Measurements from ENCODE around the gene LGR6. TPM values are rescaled to one million over a fixed set of nuclear protein-coding genes. Genes with fewer than 3 reads are reported as not detected.

The LGR6 gene
- total and polyA plus RNA-seq, 2 experiments from 2014 or later = 0.66 to 0.89 TPM

GRCh38 chr1:202281316-202282024, 87.9 kb downstream of the LGR6 start:
- H3K36me3 ChIP-seq (ENCODE audit: insufficient read depth) = no peaks in the 10 kb centered on the region
- H3K36me3 Mint-ChIP-seq (ENCODE audit: low read depth) = no peaks in the 10 kb centered on the region
- no peaks in the 10 kb centered on the region for H3K9me3 Mint-ChIP-seq
- no peak overlapping the region for H3K4me3 ChIP-seq
- no peak overlapping the region for H3K4me3 Mint-ChIP-seq
- 0 out of 2 replicates have a peak overlapping the region, but pooled peaks have one; percentile 70 for H3K4me2 ChIP-seq
- no peak overlapping the region for H3K27ac Mint-ChIP-seq
- DNase-seq (ENCODE audit: low spot score) = peak; percentile 15
- peak overlapping the region; percentile 86; the same call in 1 of the 2 replicates for H2AFZ ChIP-seq
- H3F3A ChIP-seq (replicated peaks; ENCODE audit: low read depth) = no peaks in the 10 kb centered on the region
- no peak overlapping the region for H3K27ac ChIP-seq (ENCODE audit: low read depth)
- H4K20me1 ChIP-seq (replicated peaks; ENCODE audit: insufficient read depth) = no peaks in the 10 kb centered on the region
- ATAC-seq = no peak
- H3K79me2 ChIP-seq (replicated peaks; ENCODE audit: insufficient read depth) = no peaks in the 10 kb centered on the region
- TF ChIP-seq STAT1 (IDR thresholded peaks at IDR 0.05; ENCODE audit: unreplicated experiment) (no peak), ZNF114 (CRISPR knock-in tag; IDR thresholded peaks at IDR 0.05) (no peak)
- peaks cover 16% of the 10 kb centered on the region; the same call in 1 of the 2 replicates for H3K9me2 ChIP-seq (ENCODE audit: insufficient read depth)
- H3K27me3 ChIP-seq (ENCODE audit: insufficient read depth) = no peaks in the 10 kb centered on the region
- H3K4me1 Mint-ChIP-seq = peaks cover 19% of the 10 kb centered on the region
- H3K27me3 Mint-ChIP-seq (ENCODE audit: insufficient read depth, low read depth, poor library complexity) = peaks cover 2% of the 10 kb centered on the region
- peaks cover 14% of the 10 kb centered on the region for H3K4me1 ChIP-seq (ENCODE audit: insufficient read depth)

- no peaks in the 10 kb centered on the region for H3K79me2 ChIP-seq (replicated peaks; ENCODE audit: insufficient read depth)
- peaks cover 14% of the 10 kb centered on the region for H3K4me1 ChIP-seq (ENCODE audit: insufficient read depth)
- H3K4me2 ChIP-seq = no peak overlapping the region
- H2AFZ ChIP-seq = no peak overlapping the region
- no peaks in the 10 kb centered on the region for H3K27me3 ChIP-seq (ENCODE audit: insufficient read depth)
- H3K4me1 Mint-ChIP-seq = peaks cover 22% of the 10 kb centered on the region
- no peaks in the 10 kb centered on the region for H3F3A ChIP-seq (replicated peaks; ENCODE audit: low read depth)
- H3K9me2 ChIP-seq (ENCODE audit: insufficient read depth) = peaks cover 16% of the 10 kb centered on the region; the same call in 1 of the 2 replicates
- no peak overlapping the region for H3K4me3 ChIP-seq
- DNase-seq (ENCODE audit: low spot score) = no peak
- no peaks in the 10 kb centered on the region for H4K20me1 ChIP-seq (replicated peaks; ENCODE audit: insufficient read depth)
- no peak overlapping the region for H3K27ac Mint-ChIP-seq
- H3K4me3 Mint-ChIP-seq = no peak overlapping the region
- no peaks in the 10 kb centered on the region for H3K36me3 ChIP-seq (ENCODE audit: insufficient read depth)
- no peak overlapping the region for H3K27ac ChIP-seq (ENCODE audit: low read depth)
- no peaks in the 10 kb centered on the region for H3K9me3 Mint-ChIP-seq
- H3K27me3 Mint-ChIP-seq (ENCODE audit: insufficient read depth, low read depth, poor library complexity) = peaks cover 2% of the 10 kb centered on the region
- no peak for ATAC-seq
- H3K36me3 Mint-ChIP-seq (ENCODE audit: low read depth) = no peaks in the 10 kb centered on the region
- no peak for TF ChIP-seq EZH2phosphoT487 (IDR thresholded peaks at IDR 0.05; ENCODE audit: unreplicated experiment)
- no peak for TF ChIP-seq STAT1 (IDR thresholded peaks at IDR 0.05; ENCODE audit: unreplicated experiment)
- no peak for TF ChIP-seq CTCF (conservative IDR thresholded peaks at IDR 0.05; ENCODE audit: low read depth in 2 of 2)
- TF ChIP-seq ZNF331 (CRISPR knock-in tag; IDR thresholded peaks at IDR 0.05; ENCODE audit: low read depth) = no peak
- TF ChIP-seq ZNF114 (CRISPR knock-in tag; IDR thresholded peaks at IDR 0.05) = no peak
- no peak for TF ChIP-seq ZNF462 (CRISPR knock-in tag; IDR thresholded peaks at IDR 0.05)
- no peak for TF ChIP-seq CREB1 (CRISPR knock-in tag; IDR thresholded peaks at IDR 0.05; ENCODE audit: low read depth)
- TF ChIP-seq POLR2AphosphoS5 (IDR thresholded peaks at IDR 0.05; ENCODE audit: low read depth) = no peak
- no peak for TF ChIP-seq ETS1 (IDR thresholded peaks at IDR 0.05)
- TF ChIP-seq JUNB (IDR thresholded peaks at IDR 0.05; ENCODE audit: unreplicated experiment) = no peak
- TF ChIP-seq NANOG (IDR thresholded peaks at IDR 0.05; ENCODE audit: borderline replicate concordance) = no peak
- TF ChIP-seq EZH2 (IDR thresholded peaks at IDR 0.05; ENCODE audit: low read depth, unreplicated experiment) = no peak
Measured at GRCh38 chr1:202282025-202282371, 88.4 kb downstream of the LGR6 start.

Data from GM23338 (cell line).